ENCODE results near the gene KLHL22.

The KLHL22 gene

DNA sequence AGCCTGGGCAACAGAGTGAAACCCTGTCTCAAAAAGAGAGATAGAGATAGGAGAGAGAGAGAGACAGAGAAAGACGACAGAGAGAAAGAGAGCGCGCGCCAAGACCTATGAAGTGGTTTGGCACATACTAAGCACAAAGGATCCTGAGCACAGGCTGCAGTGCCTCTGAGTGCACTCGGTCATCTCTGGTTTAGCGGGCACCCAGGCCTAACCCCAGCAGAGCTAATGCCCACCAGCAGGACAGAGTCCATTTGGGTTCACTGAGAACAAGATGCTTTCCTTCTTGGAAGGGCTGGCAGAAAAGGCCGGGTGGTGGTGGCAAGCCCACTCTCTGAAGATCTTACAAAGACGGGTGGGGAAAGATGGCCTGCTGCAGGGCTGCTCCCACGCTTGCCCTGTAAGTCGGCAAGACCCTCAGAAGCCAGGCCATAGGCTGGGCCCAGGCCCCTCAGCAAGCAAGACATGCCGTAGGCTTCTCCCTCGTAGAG is 61.3 kb downstream of the KLHL22 start:
- no peak for TF ChIP-seq GLIS3 (CRISPR knock-in tag; IDR thresholded peaks at IDR 0.05)
- no peak for TF ChIP-seq PPARA (CRISPR knock-in tag; IDR thresholded peaks at IDR 0.05; ENCODE audit: borderline replicate concordance)
- no peak for TF ChIP-seq RARB (CRISPR knock-in tag; IDR thresholded peaks at IDR 0.05)
- TF ChIP-seq, protein P1, sequence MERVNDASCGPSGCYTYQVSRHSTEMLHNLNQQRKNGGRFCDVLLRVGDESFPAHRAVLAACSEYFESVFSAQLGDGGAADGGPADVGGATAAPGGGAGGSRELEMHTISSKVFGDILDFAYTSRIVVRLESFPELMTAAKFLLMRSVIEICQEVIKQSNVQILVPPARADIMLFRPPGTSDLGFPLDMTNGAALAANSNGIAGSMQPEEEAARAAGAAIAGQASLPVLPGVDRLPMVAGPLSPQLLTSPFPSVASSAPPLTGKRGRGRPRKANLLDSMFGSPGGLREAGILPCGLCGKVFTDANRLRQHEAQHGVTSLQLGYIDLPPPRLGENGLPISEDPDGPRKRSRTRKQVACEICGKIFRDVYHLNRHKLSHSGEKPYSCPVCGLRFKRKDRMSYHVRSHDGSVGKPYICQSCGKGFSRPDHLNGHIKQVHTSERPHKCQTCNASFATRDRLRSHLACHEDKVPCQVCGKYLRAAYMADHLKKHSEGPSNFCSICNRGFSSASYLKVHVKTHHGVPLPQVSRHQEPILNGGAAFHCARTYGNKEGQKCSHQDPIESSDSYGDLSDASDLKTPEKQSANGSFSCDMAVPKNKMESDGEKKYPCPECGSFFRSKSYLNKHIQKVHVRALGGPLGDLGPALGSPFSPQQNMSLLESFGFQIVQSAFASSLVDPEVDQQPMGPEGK (CRISPR knock-in tag; IDR thresholded peaks at IDR 0.05; ENCODE audit: borderline replicate concordance), result no peak
- no peak for TF ChIP-seq CSDC2 (CRISPR knock-in tag; IDR thresholded peaks at IDR 0.05)
- no peak for TF ChIP-seq BACH2 (CRISPR knock-in tag; IDR thresholded peaks at IDR 0.05; ENCODE audit: borderline replicate concordance)
- TF ChIP-seq ARNTL (CRISPR knock-in tag; IDR thresholded peaks at IDR 0.05; ENCODE audit: borderline replicate concordance, low read depth), result no peak
- TF ChIP-seq ZNF70 (CRISPR knock-in tag; IDR thresholded peaks at IDR 0.05), result no peak
- no peak for ATAC-seq

DNA sequence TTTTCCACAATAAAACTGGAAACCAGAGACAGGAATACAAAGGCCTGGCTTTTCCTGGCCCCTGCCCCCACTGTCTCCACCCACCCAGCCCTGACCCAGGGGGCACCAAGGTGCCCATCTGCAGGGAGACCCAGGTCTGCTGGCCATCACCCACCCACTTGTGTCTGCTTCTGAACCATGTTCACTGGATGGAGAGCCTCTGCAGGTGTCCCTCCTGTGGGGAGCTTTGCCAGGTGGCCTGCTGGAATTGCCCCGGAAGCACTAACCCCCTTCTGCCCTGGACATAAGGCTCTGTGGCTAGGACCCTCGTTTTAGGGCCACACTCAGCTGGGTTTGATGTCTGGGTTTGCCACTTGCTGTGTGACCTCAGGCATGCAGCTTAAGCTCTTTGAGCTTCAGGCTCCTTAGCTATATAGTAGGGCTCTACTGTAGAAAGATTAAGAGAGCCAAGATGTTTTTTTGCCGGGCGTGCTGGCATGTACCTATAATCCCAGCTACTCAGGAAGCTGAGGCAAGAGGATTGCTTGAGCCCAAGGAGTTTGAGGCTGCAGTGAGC is 61.8 kb downstream of the KLHL22 start:
- no peak for ATAC-seq
- TF ChIP-seq ZC3H10 (CRISPR knock-in tag; IDR thresholded peaks at IDR 0.05) (no peak), TOX (CRISPR knock-in tag; IDR thresholded peaks at IDR 0.05; ENCODE audit: borderline replicate concordance) (no peak), ISL1 (CRISPR knock-in tag; IDR thresholded peaks at IDR 0.05) (no peak), ESRRG (CRISPR knock-in tag; IDR thresholded peaks at IDR 0.05) (no peak), ZNF8 (CRISPR knock-in tag; IDR thresholded peaks at IDR 0.05) (no peak), ZNF70 (CRISPR knock-in tag; IDR thresholded peaks at IDR 0.05) (no peak), GLIS3 (CRISPR knock-in tag; IDR thresholded peaks at IDR 0.05) (no peak), ZNF565 (CRISPR knock-in tag; conservative IDR thresholded peaks at IDR 0.05; ENCODE audit: low read depth) (no peak), CSDC2 (CRISPR knock-in tag; IDR thresholded peaks at IDR 0.05) (no peak), TCF4 (CRISPR knock-in tag; IDR thresholded peaks at IDR 0.05; ENCODE audit: borderline replicate concordance) (no peak), SNAI2 (CRISPR knock-in tag; IDR thresholded peaks at IDR 0.05) (no peak), ZFP3 (CRISPR knock-in tag; IDR thresholded peaks at IDR 0.05) (no peak), ZFP30 (CRISPR knock-in tag; IDR thresholded peaks at IDR 0.05) (no peak), OSR1 (CRISPR knock-in tag; IDR thresholded peaks at IDR 0.05) (no peak), BACH2 (CRISPR knock-in tag; IDR thresholded peaks at IDR 0.05; ENCODE audit: borderline replicate concordance) (no peak)
- TF ChIP-seq, protein P2, sequence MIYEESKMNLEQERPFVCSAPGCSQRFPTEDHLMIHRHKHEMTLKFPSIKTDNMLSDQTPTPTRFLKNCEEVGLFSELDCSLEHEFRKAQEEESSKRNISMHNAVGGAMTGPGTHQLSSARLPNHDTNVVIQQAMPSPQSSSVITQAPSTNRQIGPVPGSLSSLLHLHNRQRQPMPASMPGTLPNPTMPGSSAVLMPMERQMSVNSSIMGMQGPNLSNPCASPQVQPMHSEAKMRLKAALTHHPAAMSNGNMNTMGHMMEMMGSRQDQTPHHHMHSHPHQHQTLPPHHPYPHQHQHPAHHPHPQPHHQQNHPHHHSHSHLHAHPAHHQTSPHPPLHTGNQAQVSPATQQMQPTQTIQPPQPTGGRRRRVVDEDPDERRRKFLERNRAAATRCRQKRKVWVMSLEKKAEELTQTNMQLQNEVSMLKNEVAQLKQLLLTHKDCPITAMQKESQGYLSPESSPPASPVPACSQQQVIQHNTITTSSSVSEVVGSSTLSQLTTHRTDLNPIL (CRISPR knock-in tag; IDR thresholded peaks at IDR 0.05; ENCODE audit: low read depth), result no peak
- TF ChIP-seq, protein P3, sequence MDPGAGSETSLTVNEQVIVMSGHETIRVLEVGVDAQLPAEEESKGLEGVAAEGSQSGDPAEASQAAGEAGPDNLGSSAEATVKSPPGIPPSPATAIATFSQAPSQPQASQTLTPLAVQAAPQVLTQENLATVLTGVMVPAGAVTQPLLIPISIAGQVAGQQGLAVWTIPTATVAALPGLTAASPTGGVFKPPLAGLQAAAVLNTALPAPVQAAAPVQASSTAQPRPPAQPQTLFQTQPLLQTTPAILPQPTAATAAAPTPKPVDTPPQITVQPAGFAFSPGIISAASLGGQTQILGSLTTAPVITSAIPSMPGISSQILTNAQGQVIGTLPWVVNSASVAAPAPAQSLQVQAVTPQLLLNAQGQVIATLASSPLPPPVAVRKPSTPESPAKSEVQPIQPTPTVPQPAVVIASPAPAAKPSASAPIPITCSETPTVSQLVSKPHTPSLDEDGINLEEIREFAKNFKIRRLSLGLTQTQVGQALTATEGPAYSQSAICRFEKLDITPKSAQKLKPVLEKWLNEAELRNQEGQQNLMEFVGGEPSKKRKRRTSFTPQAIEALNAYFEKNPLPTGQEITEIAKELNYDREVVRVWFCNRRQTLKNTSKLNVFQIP (CRISPR knock-in tag; IDR thresholded peaks at IDR 0.05; ENCODE audit: borderline replicate concordance, low read depth), result no peak
- TF ChIP-seq, protein P4, sequence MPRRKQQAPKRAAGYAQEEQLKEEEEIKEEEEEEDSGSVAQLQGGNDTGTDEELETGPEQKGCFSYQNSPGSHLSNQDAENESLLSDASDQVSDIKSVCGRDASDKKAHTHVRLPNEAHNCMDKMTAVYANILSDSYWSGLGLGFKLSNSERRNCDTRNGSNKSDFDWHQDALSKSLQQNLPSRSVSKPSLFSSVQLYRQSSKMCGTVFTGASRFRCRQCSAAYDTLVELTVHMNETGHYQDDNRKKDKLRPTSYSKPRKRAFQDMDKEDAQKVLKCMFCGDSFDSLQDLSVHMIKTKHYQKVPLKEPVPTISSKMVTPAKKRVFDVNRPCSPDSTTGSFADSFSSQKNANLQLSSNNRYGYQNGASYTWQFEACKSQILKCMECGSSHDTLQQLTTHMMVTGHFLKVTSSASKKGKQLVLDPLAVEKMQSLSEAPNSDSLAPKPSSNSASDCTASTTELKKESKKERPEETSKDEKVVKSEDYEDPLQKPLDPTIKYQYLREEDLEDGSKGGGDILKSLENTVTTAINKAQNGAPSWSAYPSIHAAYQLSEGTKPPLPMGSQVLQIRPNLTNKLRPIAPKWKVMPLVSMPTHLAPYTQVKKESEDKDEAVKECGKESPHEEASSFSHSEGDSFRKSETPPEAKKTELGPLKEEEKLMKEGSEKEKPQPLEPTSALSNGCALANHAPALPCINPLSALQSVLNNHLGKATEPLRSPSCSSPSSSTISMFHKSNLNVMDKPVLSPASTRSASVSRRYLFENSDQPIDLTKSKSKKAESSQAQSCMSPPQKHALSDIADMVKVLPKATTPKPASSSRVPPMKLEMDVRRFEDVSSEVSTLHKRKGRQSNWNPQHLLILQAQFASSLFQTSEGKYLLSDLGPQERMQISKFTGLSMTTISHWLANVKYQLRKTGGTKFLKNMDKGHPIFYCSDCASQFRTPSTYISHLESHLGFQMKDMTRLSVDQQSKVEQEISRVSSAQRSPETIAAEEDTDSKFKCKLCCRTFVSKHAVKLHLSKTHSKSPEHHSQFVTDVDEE (CRISPR knock-in tag; IDR thresholded peaks at IDR 0.05), result no peak
- TF ChIP-seq, protein P5, sequence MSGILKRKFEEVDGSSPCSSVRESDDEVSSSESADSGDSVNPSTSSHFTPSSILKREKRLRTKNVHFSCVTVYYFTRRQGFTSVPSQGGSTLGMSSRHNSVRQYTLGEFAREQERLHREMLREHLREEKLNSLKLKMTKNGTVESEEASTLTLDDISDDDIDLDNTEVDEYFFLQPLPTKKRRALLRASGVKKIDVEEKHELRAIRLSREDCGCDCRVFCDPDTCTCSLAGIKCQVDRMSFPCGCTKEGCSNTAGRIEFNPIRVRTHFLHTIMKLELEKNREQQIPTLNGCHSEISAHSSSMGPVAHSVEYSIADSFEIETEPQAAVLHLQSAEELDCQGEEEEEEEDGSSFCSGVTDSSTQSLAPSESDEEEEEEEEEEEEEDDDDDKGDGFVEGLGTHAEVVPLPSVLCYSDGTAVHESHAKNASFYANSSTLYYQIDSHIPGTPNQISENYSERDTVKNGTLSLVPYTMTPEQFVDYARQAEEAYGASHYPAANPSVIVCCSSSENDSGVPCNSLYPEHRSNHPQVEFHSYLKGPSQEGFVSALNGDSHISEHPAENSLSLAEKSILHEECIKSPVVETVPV (CRISPR knock-in tag; IDR thresholded peaks at IDR 0.05), result no peak
